OCI-LY3 (cell line): ENCODE data around the gene TMED1.

Experiments used
- H2AFZ ChIP-seq: fragments of 200-600, 300-600 bp; shearing (Covaris generic); 2 replicates; pipeline ENCODE4 v1.6.0; 2014; ENCODE audit warnings: antibody characterized with exemption, low read depth, low read length
- H3K27ac ChIP-seq: fragments of 200-600, 300-600 bp; sonication (generic); 2 replicates; pipeline ENCODE4 v1.5.1; 2014; ENCODE audit warnings: mild to moderate bottlenecking, low read length, moderate library complexity, mixed read lengths
- H3K27me3 ChIP-seq: fragments of 200-600, 300-600 bp; sonication (generic); 2 replicates; pipeline ENCODE4 v1.6.1; 2014; ENCODE audit warnings: low read depth, low read length, mixed read lengths
- H3K36me3 ChIP-seq: fragments of 200-600, 300-600 bp; sonication (generic); replicated peaks from 2 replicates; pipeline ENCODE3; 2014; ENCODE audit warnings: low read depth, low read length, mixed read lengths
- H3K4me1 ChIP-seq: fragments of 300-600, 200-600 bp; sonication (generic); 2 replicates; pipeline ENCODE4 v1.6.1; 2014; ENCODE audit warnings: low read length, mixed read lengths
- H3K4me2 ChIP-seq: fragments of 200-600, 300-600 bp; sonication (generic); 2 replicates; pipeline ENCODE4 v1.6.1; 2014; ENCODE audit warnings: low read length, mixed read lengths
- H3K4me3 ChIP-seq: fragments of 300-600, 200-600 bp; sonication (generic); 2 replicates; pipeline ENCODE4 v1.5.1; 2014; ENCODE audit warnings: antibody characterized with exemption, mild to moderate bottlenecking, low read length, moderate library complexity
- H3K79me2 ChIP-seq: fragments of 300-600, 200-600 bp; shearing (Covaris generic); 2 replicates; pipeline ENCODE4 v1.6.1; 2014; ENCODE audit warnings: mild to moderate bottlenecking, low read length, mixed read lengths
- H3K9ac ChIP-seq: fragments of 300-600, 200-600 bp; shearing (Covaris generic); 2 replicates; pipeline ENCODE4 v1.6.0; 2014; ENCODE audit warnings: mild to moderate bottlenecking, low read length, moderate library complexity
- H3K9me3 ChIP-seq: fragments of 200-600, 300-600 bp; shearing (Covaris generic); 2 replicates; pipeline ENCODE4 v1.6.1; 2014; ENCODE audit warnings: low read length, mixed read lengths; ENCODE audit not compliant: insufficient read depth
- H4K20me1 ChIP-seq: fragments of 200-600, 300-600 bp; sonication (generic); 2 replicates; pipeline ENCODE4 v1.6.1; 2016; ENCODE audit warnings: low read length, mixed read lengths; ENCODE audit not compliant: insufficient read depth
- CTCF ChIP-seq: fragments of 200-600, 300-600 bp; sonication (generic); IDR thresholded peaks from 2 replicates; pipeline ENCODE4 v1.5.1; 2014; ENCODE audit warnings: antibody characterized with exemption, low read length, low read depth
- EZH2phosphoT487 ChIP-seq: fragments of 200-600 bp; shearing (Covaris generic); IDR thresholded peaks from 2 replicates; pipeline ENCODE4 v1.6.1; 2018; ENCODE audit warnings: antibody characterized with exemption, mixed run types, low read depth

TMED1 gene

GRCh38 chr19:10828981-10829821, 6.8 kb downstream of the TMED1 start:
- Histone ChIP-seq H3K36me3 (peaks cover 27% of the 10 kb centered on the region), H4K20me1 (no peaks in the 10 kb centered on the region), H3K4me3 (no peak overlapping the region), H3K4me2 (no peak overlapping the region), H3K9me3 (no peaks in the 10 kb centered on the region), H3K9ac (no peak overlapping the region), H3K27me3 (no peaks in the 10 kb centered on the region), H3K27ac (no peak overlapping the region), H2AFZ (no peak overlapping the region), H3K4me1 (no peaks in the 10 kb centered on the region), H3K79me2 (no peaks in the 10 kb centered on the region)
- TF ChIP-seq EZH2phosphoT487 (no peak), CTCF (peak; percentile 21; the same call in 1 of the 2 replicates)

- H3K36me3 ChIP-seq = peaks cover 24% of the 10 kb centered on the region
- no peaks in the 10 kb centered on the region for H3K9me3 ChIP-seq
- no peak overlapping the region for H3K27ac ChIP-seq
- H3K4me1 ChIP-seq = no peaks in the 10 kb centered on the region
- no peak overlapping the region for H3K4me3 ChIP-seq
- TF ChIP-seq EZH2phosphoT487 (no peak), CTCF (no peak)
- no peak overlapping the region for H3K9ac ChIP-seq
- H4K20me1 ChIP-seq = no peaks in the 10 kb centered on the region
- H3K79me2 ChIP-seq = no peaks in the 10 kb centered on the region
- no peak overlapping the region for H3K4me2 ChIP-seq
- no peaks in the 10 kb centered on the region for H3K27me3 ChIP-seq
- no peak overlapping the region for H2AFZ ChIP-seq
These were observed 9.2 kb downstream of the TMED1 start for GRCh38 chr19:10826846-10827245.

- Histone ChIP-seq H3K27ac (no peak overlapping the region), H3K9ac (no peak overlapping the region), H3K4me3 (no peak overlapping the region), H3K4me2 (no peak overlapping the region), H2AFZ (no peak overlapping the region), H4K20me1 (no peaks in the 10 kb centered on the region), H3K4me1 (no peaks in the 10 kb centered on the region), H3K79me2 (no peaks in the 10 kb centered on the region), H3K27me3 (no peaks in the 10 kb centered on the region), H3K36me3 (peaks cover 27% of the 10 kb centered on the region), H3K9me3 (no peaks in the 10 kb centered on the region)
- TF ChIP-seq EZH2phosphoT487 = no peak
- no peak for TF ChIP-seq CTCF
These were observed 9.8 kb downstream of the TMED1 start for GRCh38 chr19:10826231-10826630.

- no peak for TF ChIP-seq CTCF
- no peak for TF ChIP-seq EZH2phosphoT487
- H3K4me1 ChIP-seq = no peaks in the 10 kb centered on the region
- no peak overlapping the region for H3K9ac ChIP-seq
- no peaks in the 10 kb centered on the region for H3K9me3 ChIP-seq
- no peak overlapping the region for H3K27ac ChIP-seq
- no peak overlapping the region for H3K4me2 ChIP-seq
- no peaks in the 10 kb centered on the region for H4K20me1 ChIP-seq
- H3K79me2 ChIP-seq = no peaks in the 10 kb centered on the region
- peaks cover 30% of the 10 kb centered on the region for H3K36me3 ChIP-seq
- H2AFZ ChIP-seq = no peak overlapping the region
- H3K27me3 ChIP-seq = no peaks in the 10 kb centered on the region
- H3K4me3 ChIP-seq = no peak overlapping the region
These were observed 12.3 kb downstream of the TMED1 start for GRCh38 chr19:10823690-10824089.
